H1 (cell line): Measurements from ENCODE around the gene NLRP7. TPM values are rescaled to one million over a fixed set of nuclear protein-coding genes. Genes with fewer than 3 reads are reported as not detected.

Experiments
- CTCF ChIA-PET: fragments of 300-600 bp; sonication (Branson Sonifier 250); formaldehyde crosslinking; loops from one replicate; lab custom pipeline; 2021; ENCODE audit not compliant: partially characterized antibody; lab: Charles Lee
- POLR2A ChIA-PET: fragments of 300-600 bp; sonication (Branson Sonifier 250); formaldehyde crosslinking; loops from one replicate; lab custom pipeline; 2021; ENCODE audit warnings: inconsistent platforms; ENCODE audit not compliant: partially characterized antibody; lab: Charles Lee
- DNase-seq, 2 experiments: peaks; one replicate each; pipeline versions ENCODE4 v3.0.0 to v3.0.0-alpha.2; 2010 to 2022; ENCODE audit warnings: low spot score in 2 of 2, low read depth in 1 of 2, mixed read lengths in 1 of 2
- FAIRE-seq: peaks from 2 replicates; lab custom pipeline; 2011; peaks lifted over from hg19 to GRCh38; lab: Jason Lieb, UNC
- H2AFZ ChIP-seq: 2 replicates; pipeline ENCODE4 v1.8.1; 2012; ENCODE audit warnings: low read length, inconsistent platforms
- H2AK5ac ChIP-seq: 2 replicates; pipeline ENCODE4 v1.6.1; 2013; ENCODE audit warnings: low read depth, low read length
- H2BK120ac ChIP-seq: replicated peaks from 2 replicates; pipeline ENCODE3; 2013; ENCODE audit warnings: low read depth, low read length, inconsistent platforms
- H2BK12ac ChIP-seq: 2 replicates; pipeline ENCODE4 v1.6.1; 2013; ENCODE audit warnings: low read depth, low read length
- H2BK15ac ChIP-seq: 2 replicates; pipeline ENCODE4 v1.6.1; 2013; ENCODE audit warnings: low read length
- H2BK20ac ChIP-seq: 2 replicates; pipeline ENCODE4 v1.6.1; 2013; ENCODE audit warnings: low read length
- H2BK5ac ChIP-seq: 2 replicates; pipeline ENCODE4 v1.6.1; 2013; ENCODE audit warnings: low read depth, low read length
- H3K14ac ChIP-seq: 2 replicates; pipeline ENCODE4 v1.6.1; 2013; ENCODE audit warnings: inconsistent platforms; ENCODE audit not compliant: insufficient read length
- H3K18ac ChIP-seq: 2 replicates; pipeline ENCODE4 v1.6.1; 2013; ENCODE audit warnings: low read length; ENCODE audit errors: extremely low read depth
- H3K23ac ChIP-seq: 2 replicates; pipeline ENCODE4 v1.6.1; 2013; ENCODE audit warnings: inconsistent platforms; ENCODE audit not compliant: insufficient read length
- H3K23me2 ChIP-seq: 2 replicates; pipeline ENCODE4 v1.6.1; 2013; ENCODE audit warnings: low read depth, low read length
- H3K27ac ChIP-seq: 2 replicates; pipeline ENCODE4 v1.6.1; 2011; ENCODE audit warnings: low read depth, low read length, inconsistent platforms
- H3K27me3 ChIP-seq, 4 experiments: replicated peaks in 1 of 4; 1 replicate in 1 of 4; 2 replicates in 3 of 4; pipeline versions ENCODE4 v1.6.1 to v1.8.1; 2011 to 2013; ENCODE audit warnings: low read length in 3 of 4, mild to moderate bottlenecking in 3 of 4, inconsistent platforms in 2 of 4, mixed read lengths in 2 of 4, moderate library complexity in 1 of 4; ENCODE audit not compliant: control insufficient read depth in 3 of 4, insufficient read depth in 3 of 4; ENCODE audit errors: extremely low read depth in 1 of 4
- H3K36me3 ChIP-seq, 4 experiments: 2 replicates each; pipeline versions ENCODE4 v1.6.1 to v1.8.1; 2011 to 2013; ENCODE audit warnings: mild to moderate bottlenecking in 4 of 4, low read length in 3 of 4, moderate library complexity in 2 of 4, control low read depth in 1 of 4, inconsistent platforms in 1 of 4; ENCODE audit not compliant: insufficient read depth in 4 of 4, control insufficient read depth in 2 of 4
- H3K4ac ChIP-seq: replicated peaks from 2 replicates; pipeline ENCODE3; 2013; ENCODE audit warnings: low read length, low read depth, mixed read lengths, inconsistent platforms; ENCODE audit not compliant: insufficient read length
- H3K4me1 ChIP-seq, 4 experiments: replicated peaks in 1 of 4; 1 replicate in 1 of 4; 2 replicates in 3 of 4; pipeline versions ENCODE4 v1.6.1 to v1.8.1; 2011 to 2013; ENCODE audit warnings: low read length in 3 of 4, inconsistent platforms in 2 of 4, mixed read lengths in 1 of 4; ENCODE audit not compliant: insufficient read depth in 4 of 4, control insufficient read depth in 3 of 4
- H3K4me2 ChIP-seq, 2 experiments: 2 replicates each; pipeline versions ENCODE4 v1.6.1 to v1.8.1; 2011 to 2013; ENCODE audit warnings: low read depth in 2 of 2, low read length in 2 of 2, control low read depth in 1 of 2, inconsistent platforms in 1 of 2, mild to moderate bottlenecking in 1 of 2; ENCODE audit not compliant: insufficient read depth in 1 of 2
- H3K4me3 ChIP-seq, 4 experiments: fragments of 200-600, 300-600 bp in 1 of 4; sonication (generic), shearing (Covaris generic), sonication (Bioruptor Twin) in 1 of 4; 2 replicates each; pipeline versions ENCODE4 v1.5.1 to v1.8.1; 2011 to 2016; ENCODE audit warnings: low read length in 4 of 4, low read depth in 3 of 4, control low read depth in 2 of 4, inconsistent platforms in 2 of 4, mild to moderate bottlenecking in 2 of 4, mixed read lengths in 1 of 4, moderate library complexity in 1 of 4; ENCODE audit not compliant: insufficient read depth in 2 of 4; ENCODE audit errors: extremely low read depth in 1 of 4
- H3K56ac ChIP-seq: replicated peaks from 2 replicates; pipeline ENCODE3; 2013; ENCODE audit warnings: low read depth, mild to moderate bottlenecking, mixed read lengths, low read length, inconsistent platforms; ENCODE audit not compliant: insufficient read length
- H3K79me1 ChIP-seq: 2 replicates; pipeline ENCODE4 v1.6.1; 2013; ENCODE audit warnings: low read depth, low read length, control low read depth
- H3K79me2 ChIP-seq, 2 experiments: 2 replicates each; pipeline versions ENCODE4 v1.6.1 to v1.8.1; 2012 to 2013; ENCODE audit warnings: low read length in 2 of 2, mild to moderate bottlenecking in 2 of 2, inconsistent platforms in 1 of 2; ENCODE audit not compliant: insufficient read depth in 2 of 2, control insufficient read depth in 1 of 2
- H3K9ac ChIP-seq, 4 experiments: replicated peaks in 1 of 4; 1 replicate in 1 of 4; 2 replicates in 3 of 4; pipeline versions ENCODE4 v1.6.1 to v1.8.1; 2011 to 2013; ENCODE audit warnings: low read depth in 3 of 4, low read length in 3 of 4, control low read depth in 2 of 4, mild to moderate bottlenecking in 2 of 4, moderate library complexity in 2 of 4, inconsistent platforms in 1 of 4; ENCODE audit errors: extremely low read depth in 1 of 4
- H3K9me3 ChIP-seq, 2 experiments: 2 replicates each; pipeline versions ENCODE4 v1.6.1 to v1.8.1; 2012 to 2013; ENCODE audit warnings: mild to moderate bottlenecking in 2 of 2, moderate library complexity in 2 of 2, control low read depth in 1 of 2, inconsistent platforms in 1 of 2, low read depth in 1 of 2, low read length in 1 of 2, mixed read lengths in 1 of 2; ENCODE audit not compliant: insufficient read depth in 2 of 2
- H4K20me1 ChIP-seq, 2 experiments: replicated peaks in 1 of 2; 2 replicates each; pipeline versions ENCODE3 to v1.8.1; 2011 to 2013; ENCODE audit warnings: inconsistent platforms in 2 of 2, low read length in 2 of 2, mild to moderate bottlenecking in 1 of 2; ENCODE audit not compliant: insufficient read depth in 2 of 2, control insufficient read depth in 1 of 2
- H4K5ac ChIP-seq: 2 replicates; pipeline ENCODE4 v1.6.1; 2013; ENCODE audit warnings: low read length, low read depth, mixed read lengths, inconsistent platforms; ENCODE audit not compliant: insufficient read length
- H4K8ac ChIP-seq: 2 replicates; pipeline ENCODE4 v1.8.0; 2013; ENCODE audit warnings: mild to moderate bottlenecking, moderate library complexity, low read length, inconsistent platforms; ENCODE audit not compliant: insufficient read depth; ENCODE audit errors: extremely low read depth
- H4K91ac ChIP-seq: replicated peaks from 2 replicates; pipeline ENCODE3; 2013; ENCODE audit warnings: low read length, mixed read lengths, inconsistent platforms; ENCODE audit not compliant: insufficient read length
- ASH2L ChIP-seq: fragments of 200-600, 300-600 bp; sonication (generic); IDR thresholded peaks from one replicate; pipeline ENCODE4 v1.7.1; 2017; ENCODE audit warnings: low read length
- BACH1 ChIP-seq: IDR thresholded peaks from 2 replicates; pipeline ENCODE4 v1.6.1; 2012; ENCODE audit warnings: low read length, improper control_type of control experiment
- BCL11A ChIP-seq, 2 experiments: IDR thresholded peaks; one replicate each; pipeline ENCODE4 v1.6.1; 2011; ENCODE audit warnings: low read depth in 2 of 2, low read length in 2 of 2, mild to moderate bottlenecking in 2 of 2
- BRCA1 ChIP-seq: IDR thresholded peaks from 2 replicates; pipeline ENCODE4 v1.6.1; 2012; ENCODE audit warnings: low read depth, low read length, improper control_type of control experiment
- CBX5 ChIP-seq: fragments of 300-800, 300-1000 bp; sonication (generic); IDR thresholded peaks from 2 replicates; pipeline ENCODE4 v1.7.1; 2016; ENCODE audit warnings: antibody characterized with exemption, low read length, low read depth
- GABPA ChIP-seq: IDR thresholded peaks from 2 replicates; pipeline ENCODE4 v1.6.1; 2011; ENCODE audit warnings: mild to moderate bottlenecking, low read length, moderate library complexity, borderline replicate concordance; ENCODE audit not compliant: insufficient read depth
- HDAC2 ChIP-seq, 2 experiments: fragments of 300-600 bp in 1 of 2; sonication (generic) in 1 of 2; IDR thresholded peaks; 2 replicates each; pipeline ENCODE4 v1.6.1; 2011 to 2012; ENCODE audit warnings: low read depth in 2 of 2, low read length in 2 of 2, mild to moderate bottlenecking in 2 of 2, moderate library complexity in 2 of 2, borderline replicate concordance in 1 of 2, inconsistent platforms in 1 of 2
- HDAC6 ChIP-seq: IDR thresholded peaks from one replicate; pipeline ENCODE4 v1.7.1; 2012; ENCODE audit warnings: low read depth, mild to moderate bottlenecking, inconsistent platforms, low read length, moderate library complexity
- JUN ChIP-seq: IDR thresholded peaks from 2 replicates; pipeline ENCODE4 v1.6.1; 2011; ENCODE audit warnings: low read depth, mild to moderate bottlenecking, improper control_type of control experiment, low read length
- NRF1 ChIP-seq: IDR thresholded peaks from 2 replicates; pipeline ENCODE4 v1.6.1; 2011; ENCODE audit warnings: mild to moderate bottlenecking, low read depth, low read length, improper control_type of control experiment
- POU5F1 ChIP-seq: IDR thresholded peaks from 2 replicates; pipeline ENCODE4 v1.6.1; 2011; ENCODE audit warnings: low read depth, mild to moderate bottlenecking, low read length, moderate library complexity
- WGBS, 2 experiments: shearing (Covaris generic) in 1 of 2; methylation state at CpG; one replicate each; pipeline versions ENCODE4 v1.1.6 to v1.1.7; 2013 to 2015; ENCODE audit warnings: low lambda C conversion rate in 2 of 2, mixed read lengths in 2 of 2, inconsistent platforms in 1 of 2, low coverage in 1 of 2, missing lambda C conversion rate in 1 of 2; ENCODE audit not compliant: insufficient replicate concordance in 2 of 2, insufficient coverage in 1 of 2, insufficient read length in 1 of 2; ENCODE audit errors: extremely low coverage in 1 of 2, missing lambda C conversion rate in 1 of 2; 5-methylcytosine and 5-hydroxymethylcytosine counted together
- polyA plus RNA-seq, 7 experiments: library from polyadenylated mRNA; depleted of rRNA in 3 of 7; stranded (reverse) in 5 of 7; unstranded in 2 of 7; fragments of >200 nt in 5 of 7; fragments of 200-250 nt in 2 of 7; gene quantifications; 1 replicate in 5 of 7; 2 replicates in 1 of 7; 4 replicates in 1 of 7; pipeline versions ENCODE4 v1.2.1 to v1.2.3, GENCODE V29; 2011 to 2013; ENCODE audit warnings: missing spikeins in 2 of 7, mixed read lengths in 2 of 7
- total RNA-seq: library from RNA; stranded (reverse); fragmentation: NEBNext Ultra II Directional; extraction: Animal tissue kit (Norgen Biotek cat#: 25700); gene quantifications from 2 replicates; pipeline ENCODE4 v1.2.1, GENCODE V29; 2021
- TF ChIP-seq, protein P1 (sequence below), 3 experiments: IDR thresholded peaks; 1 replicate in 2 of 3; 2 replicates in 1 of 3; pipeline versions ENCODE4 v1.5.1 to v1.6.1; 2011; ENCODE audit warnings: low read length in 3 of 3, mild to moderate bottlenecking in 3 of 3, inconsistent platforms in 2 of 3, low read depth in 1 of 3, moderate library complexity in 1 of 3; ENCODE audit not compliant: insufficient read depth in 1 of 3; ENCODE audit errors: control extremely low read depth in 1 of 3

The NLRP7 gene
- total and polyA plus RNA-seq, 2 of the 8 experiments (the other 6 are each of a cell fraction or from before 2014, with no cell fraction given) = 0.91 to 1.2 TPM

- Histone ChIP-seq H3K36me3 (no peaks in the 10 kb centered on the region), H2BK5ac (no peak overlapping the region), H3K23ac (no peak overlapping the region), H3K4me1 (peaks cover 2 to 10% (median 5%) of the 10 kb centered on the region in 4 experiments; a peak in 4 of 7 replicates), H4K20me1 (no peaks in the 10 kb centered on the region), H3K9me3 (no peaks in the 10 kb centered on the region; a peak in 1 of 4 replicates), H3K18ac (no peak overlapping the region), H2BK120ac (no peak overlapping the region), H2AFZ (peak overlapping the region; percentile 34; the same call in 1 of the 2 replicates), H3K79me1 (no peaks in the 10 kb centered on the region), H2BK20ac (no peak overlapping the region), H3K56ac (no peak overlapping the region), H3K4ac (no peak overlapping the region), H3K23me2 (no peaks in the 10 kb centered on the region), H3K79me2 (no peaks in the 10 kb centered on the region), H2BK12ac (no peak overlapping the region), H4K8ac (no peak overlapping the region), H3K14ac (no peak overlapping the region), H4K5ac (no peak overlapping the region), H3K9ac (no peak overlapping the region), H2AK5ac (no peak overlapping the region), H3K4me3 (no peak overlapping the region), H2BK15ac (no peak overlapping the region), H3K27ac (no peak overlapping the region), H4K91ac (no peak overlapping the region), H3K27me3 (no peaks in the 10 kb centered on the region), H3K4me2 (peak overlapping the region in 1 of 2 experiments; percentile 8; a peak in 1 of 4 replicates)
- DNase-seq = no peak
- ChIA-PET CTCF (no interaction called here), POLR2A (interaction anchor here (0.6 kb wide), 2 partner anchors 105 to 155 kb away, joined by 3 to 4 read pairs; no protein-coding TSS in a partner anchor)
- 93% methylated on average over 7 of the region's 7 CpGs; no CpG with 5 or more reads in 1 of the 2 experiments for WGBS, 2 experiments
- no peak for FAIRE-seq
- no peak for TF ChIP-seq GABPA
- TF ChIP-seq, protein P1, sequence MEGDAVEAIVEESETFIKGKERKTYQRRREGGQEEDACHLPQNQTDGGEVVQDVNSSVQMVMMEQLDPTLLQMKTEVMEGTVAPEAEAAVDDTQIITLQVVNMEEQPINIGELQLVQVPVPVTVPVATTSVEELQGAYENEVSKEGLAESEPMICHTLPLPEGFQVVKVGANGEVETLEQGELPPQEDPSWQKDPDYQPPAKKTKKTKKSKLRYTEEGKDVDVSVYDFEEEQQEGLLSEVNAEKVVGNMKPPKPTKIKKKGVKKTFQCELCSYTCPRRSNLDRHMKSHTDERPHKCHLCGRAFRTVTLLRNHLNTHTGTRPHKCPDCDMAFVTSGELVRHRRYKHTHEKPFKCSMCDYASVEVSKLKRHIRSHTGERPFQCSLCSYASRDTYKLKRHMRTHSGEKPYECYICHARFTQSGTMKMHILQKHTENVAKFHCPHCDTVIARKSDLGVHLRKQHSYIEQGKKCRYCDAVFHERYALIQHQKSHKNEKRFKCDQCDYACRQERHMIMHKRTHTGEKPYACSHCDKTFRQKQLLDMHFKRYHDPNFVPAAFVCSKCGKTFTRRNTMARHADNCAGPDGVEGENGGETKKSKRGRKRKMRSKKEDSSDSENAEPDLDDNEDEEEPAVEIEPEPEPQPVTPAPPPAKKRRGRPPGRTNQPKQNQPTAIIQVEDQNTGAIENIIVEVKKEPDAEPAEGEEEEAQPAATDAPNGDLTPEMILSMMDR (IDR thresholded peaks at IDR 0.05; ENCODE audit: control extremely low read depth in 1 of 3, insufficient read depth in 1 of 3, low read depth in 1 of 3, low read length in 3 of 3) = no peak
- no peak for TF ChIP-seq NRF1
- no peak for TF ChIP-seq JUN
- no peak for TF ChIP-seq POU5F1
- TF ChIP-seq CBX5 = no peak
- no peak for TF ChIP-seq BACH1
- TF ChIP-seq BCL11A (IDR thresholded peaks at IDR 0.05; ENCODE audit: low read depth in 2 of 2, low read length in 2 of 2) = no peak
- no peak for TF ChIP-seq HDAC2 (IDR thresholded peaks at IDR 0.05; ENCODE audit: borderline replicate concordance in 1 of 2, low read depth in 2 of 2, low read length in 2 of 2)
- TF ChIP-seq ASH2L = no peak
- TF ChIP-seq HDAC6 = no peak
- TF ChIP-seq BRCA1 = no peak
Measured at GRCh38 chr19:54906819-54907218, 40.5 kb downstream of the NLRP7 start.
